Activated CD8-positive, alpha-beta T cell treated with anti-CD3 and anti-CD28 coated beads, Interleukin-2, amount 10 ng/mL, durations not matched to agents 7 days and 5 days (primary cell): ENCODE measurements around the gene ENPP6. TPM values are rescaled to one million over a fixed set of nuclear protein-coding genes. Genes with fewer than 3 reads are reported as not detected.
"Not testable (repeated sequence)": the region's sequence is repeated elsewhere in the genome, so short reads cannot be mapped to it uniquely, and the experiment has no call there.

Experiments
- ATAC-seq: fragments of 150-1000 bp; cut with Tn5 transposase; one replicate; pipeline ENCODE4 v1.10.0; 2021; ENCODE audit warnings: moderate library complexity
- CTCF ChIA-PET: fragments of 350-600 bp; sonication (Branson Sonifier 250); formaldehyde crosslinking; loops from one replicate; lab custom pipeline; 2021; ENCODE audit warnings: antibody characterized with exemption; lab: Charles Lee
- POLR2A ChIA-PET: fragments of 350-600 bp; sonication (Branson Sonifier 250); formaldehyde crosslinking; loops from one replicate; lab custom pipeline; 2021; ENCODE audit warnings: antibody characterized with exemption; lab: Charles Lee
- DNase-seq: peaks from one replicate; pipeline ENCODE4 v3.0.0-alpha.2; 2020
- H3K27ac Mint-ChIP-seq: one replicate; pipeline ENCODE4 v1.8.0; 2021; ENCODE audit warnings: mild to moderate bottlenecking, mixed read lengths
- H3K27me3 Mint-ChIP-seq: one replicate; pipeline ENCODE4 v1.8.0; 2021; ENCODE audit warnings: low read depth, mixed read lengths
- H3K36me3 Mint-ChIP-seq: one replicate; pipeline ENCODE4 v1.8.0; 2021; ENCODE audit warnings: low read depth, mixed read lengths
- H3K4me1 Mint-ChIP-seq: one replicate; pipeline ENCODE4 v1.8.0; 2021; ENCODE audit warnings: low read depth, mixed read lengths
- H3K4me3 Mint-ChIP-seq: one replicate; pipeline ENCODE4 v1.8.0; 2021; ENCODE audit warnings: mild to moderate bottlenecking, mixed read lengths
- H3K9me3 Mint-ChIP-seq: one replicate; pipeline ENCODE4 v1.8.0; 2022; ENCODE audit warnings: mixed read lengths; ENCODE audit not compliant: insufficient read depth
- total RNA-seq, 2 experiments: library from RNA; stranded (reverse); gene quantifications; one replicate each; pipeline ENCODE4 v1.2.3, GENCODE V29; 2021

Gene ENPP6
- total RNA-seq, 2 experiments from 2014 or later, result 0.18 to 0.87 TPM

DNA sequence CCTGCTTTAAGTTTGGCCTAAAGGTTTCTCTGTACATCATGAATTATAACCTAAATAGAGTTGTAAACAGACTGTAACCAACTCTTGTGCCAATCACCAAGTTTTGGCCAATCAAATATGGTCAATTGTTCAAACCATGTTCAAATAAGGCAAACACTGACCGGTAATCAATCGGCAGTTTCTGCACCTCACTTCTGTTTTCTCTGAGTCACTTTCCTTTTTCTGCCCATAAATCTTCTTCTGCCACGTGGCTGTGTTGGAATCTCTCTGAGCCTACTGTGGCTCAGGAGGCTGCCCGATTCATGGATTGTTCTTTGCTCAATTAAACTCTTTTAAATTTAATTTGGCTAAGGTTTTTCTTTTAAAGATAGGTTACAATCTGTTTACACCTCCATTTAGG is 16.5 kb upstream of the ENPP6 start:
- Mint-ChIP-seq H3K27ac (no peak overlapping the region), H3K36me3 (peaks cover 10% of the 10 kb centered on the region), H3K4me3 (no peak overlapping the region), H3K4me1 (peaks cover 83% of the 10 kb centered on the region), H3K9me3 (no peaks in the 10 kb centered on the region), H3K27me3 (no peaks in the 10 kb centered on the region)
- DNase-seq (no peak), ATAC-seq (no peak)
- CTCF ChIA-PET, result interaction anchor here (1.0 to 1.9 kb wide), 2 partner anchors 9 kb away, joined by 3 to 4 read pairs; no protein-coding TSS in a partner anchor
- POLR2A ChIA-PET, result no interaction called here

DNA sequence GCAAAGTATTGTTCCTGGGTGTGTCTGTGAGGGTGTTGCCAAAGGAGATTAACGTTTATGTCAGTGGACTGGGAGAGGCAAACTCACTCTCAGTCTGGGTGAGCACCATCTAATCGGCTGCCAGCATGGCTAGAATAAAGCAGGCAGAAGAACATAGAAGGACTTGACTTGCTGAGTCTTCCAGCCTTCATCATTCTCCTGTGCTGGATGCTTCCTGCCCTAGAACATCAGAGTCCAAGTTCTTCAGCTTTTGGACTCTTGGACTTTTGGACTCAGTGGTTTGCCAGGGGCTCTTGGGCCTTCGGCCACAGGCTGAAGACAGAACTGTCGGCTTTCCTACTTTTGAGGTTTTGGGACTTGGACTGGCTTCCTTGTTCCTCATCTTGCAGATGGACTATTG is 15.3 kb upstream of the ENPP6 start:
- Mint-ChIP-seq H3K4me1 (peaks cover 85% of the 10 kb centered on the region), H3K36me3 (peaks cover 8% of the 10 kb centered on the region), H3K27me3 (no peaks in the 10 kb centered on the region), H3K4me3 (no peak overlapping the region), H3K9me3 (no peaks in the 10 kb centered on the region), H3K27ac (no peak overlapping the region)
- ATAC-seq, result no peak
- ChIA-PET POLR2A (no interaction called here), CTCF (no interaction called here)
- DNase-seq, result no peak

DNA sequence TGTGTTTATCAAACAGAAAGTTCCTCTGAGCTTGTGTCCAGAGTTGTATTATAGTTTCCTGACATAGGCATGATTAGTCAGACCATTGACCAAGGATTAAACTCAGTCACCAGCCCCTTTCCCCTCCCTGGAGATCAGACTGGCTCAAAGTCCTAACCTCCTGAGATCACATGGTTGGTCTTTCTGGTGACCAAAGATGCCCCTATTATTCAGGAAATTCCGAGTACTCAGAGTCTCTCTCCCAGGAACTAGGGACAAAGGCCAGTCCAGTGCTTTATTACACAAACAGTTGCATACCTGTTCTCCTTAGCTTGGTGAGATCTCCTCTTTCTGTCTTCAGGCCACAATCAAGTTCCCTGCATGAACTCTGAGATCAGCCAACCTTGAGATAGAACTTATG is 14.5 kb upstream of the ENPP6 start:
- no peak overlapping the region for H3K4me3 Mint-ChIP-seq

DNA sequence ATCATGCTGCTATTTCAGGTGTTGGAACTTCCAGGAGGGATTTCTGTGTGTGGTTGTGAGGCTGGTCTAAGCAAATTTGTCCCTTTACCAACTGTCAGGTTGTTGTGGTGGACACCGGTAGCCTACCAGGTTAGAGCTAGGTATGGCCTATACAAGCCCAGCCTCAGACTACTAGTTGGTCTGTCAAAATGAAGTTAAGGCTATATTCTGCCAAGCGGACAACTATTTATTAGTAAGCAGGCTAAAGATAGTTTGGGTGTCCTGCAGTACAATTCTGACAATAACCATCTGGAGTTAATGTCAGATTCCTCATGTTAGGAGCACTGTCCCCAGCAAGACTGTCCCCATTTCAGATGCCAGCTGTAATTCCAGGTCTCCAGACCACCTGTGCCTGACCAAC is 13.9 kb upstream of the ENPP6 start:
- DNase-seq, result no peak
- POLR2A ChIA-PET, result interaction anchor here (0.5 to 0.8 kb wide), 2 partner anchors 90 to 243 kb away, joined by 3 to 6 read pairs; partner anchors contain the start of gene IRF2
- peaks cover 11% of the 10 kb centered on the region for H3K36me3 Mint-ChIP-seq
- no peak overlapping the region for H3K4me3 Mint-ChIP-seq
- peaks cover 82% of the 10 kb centered on the region for H3K4me1 Mint-ChIP-seq
- H3K9me3 Mint-ChIP-seq, result peaks cover 6% of the 10 kb centered on the region
- CTCF ChIA-PET, result interaction anchor here (1.2 kb wide), 1 partner anchor 16 kb away, joined by 3 read pairs; no protein-coding TSS in a partner anchor
- H3K27me3 Mint-ChIP-seq, result no peaks in the 10 kb centered on the region
- H3K27ac Mint-ChIP-seq, result no peak overlapping the region
- no peak for ATAC-seq

More for the DNA sequence above, 14.5 kb upstream of the ENPP6 start:
- Mint-ChIP-seq H3K4me1 (peaks cover 85% of the 10 kb centered on the region), H3K27ac (no peak overlapping the region), H3K27me3 (no peaks in the 10 kb centered on the region), H3K9me3 (no peaks in the 10 kb centered on the region), H3K36me3 (peaks cover 9% of the 10 kb centered on the region)
- ChIA-PET CTCF (interaction anchor here (1.2 kb wide), 1 partner anchor 16 kb away, joined by 3 read pairs; no protein-coding TSS in a partner anchor), POLR2A (interaction anchor here (0.5 kb wide), 1 partner anchor 89 kb away, joined by 6 read pairs; no protein-coding TSS in a partner anchor)
- ATAC-seq (no peak), DNase-seq (no peak)

DNA sequence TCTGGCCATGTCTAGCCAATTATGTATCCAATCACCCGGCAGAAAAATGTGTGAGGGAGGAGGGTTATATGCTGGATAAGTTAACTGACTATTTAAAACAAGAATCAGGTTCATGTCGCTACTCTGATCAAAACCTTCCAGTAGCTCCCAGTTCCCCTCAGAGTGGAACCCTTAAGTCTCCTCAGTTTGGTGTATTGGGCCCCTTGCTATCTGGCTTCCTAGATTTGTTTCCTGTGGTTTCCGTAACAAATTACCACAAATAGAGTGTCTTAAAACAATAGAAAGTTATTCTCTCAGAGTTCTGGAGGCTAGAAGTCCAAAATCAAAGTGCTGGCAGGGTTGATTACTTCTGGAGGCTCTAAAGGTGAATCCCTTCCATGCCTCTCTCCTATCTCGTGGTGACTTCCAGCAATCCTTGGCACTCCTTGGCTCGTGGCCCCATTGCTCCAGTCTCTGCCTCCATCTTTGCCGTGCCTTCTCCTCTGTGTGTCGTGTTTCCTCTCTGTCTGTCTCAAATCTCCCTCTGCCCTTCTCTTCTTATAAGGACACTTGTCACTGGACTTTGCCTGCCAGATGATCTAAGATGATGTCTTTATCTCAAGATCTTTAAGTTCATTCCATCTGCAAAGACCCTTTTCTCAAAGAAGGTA is 10.5 kb upstream of the ENPP6 start:
- POLR2A ChIA-PET, result no interaction called here
- peaks cover 16% of the 10 kb centered on the region for H3K36me3 Mint-ChIP-seq
- H3K27ac Mint-ChIP-seq, result peak overlapping the region; percentile 2
- DNase-seq (no peak), ATAC-seq (no peak)
- CTCF ChIA-PET, result no interaction called here
- peaks cover 10% of the 10 kb centered on the region for H3K9me3 Mint-ChIP-seq
- H3K4me3 Mint-ChIP-seq, result no peak overlapping the region
- peaks cover 2% of the 10 kb centered on the region for H3K27me3 Mint-ChIP-seq
- peaks cover 61% of the 10 kb centered on the region for H3K4me1 Mint-ChIP-seq

DNA sequence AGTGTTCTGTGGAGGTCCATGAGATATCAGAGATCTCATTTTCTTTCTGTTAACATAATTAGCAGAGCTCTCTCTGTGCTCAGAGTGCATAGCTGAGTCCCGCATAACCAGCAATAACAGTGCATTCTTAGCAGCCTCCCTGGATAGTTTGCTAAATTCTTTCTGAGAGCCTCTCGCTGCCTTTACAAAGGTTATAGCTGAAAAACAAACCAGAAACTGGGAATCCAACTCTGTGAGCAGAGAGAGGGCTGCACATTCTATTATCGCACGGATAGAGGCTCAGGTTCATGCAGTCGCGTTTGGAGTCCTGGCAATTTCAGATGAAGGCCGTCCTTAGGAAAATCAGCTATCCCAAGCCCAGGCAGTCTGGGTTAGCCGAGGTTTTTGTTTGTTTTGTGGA is 1.2 kb downstream of the ENPP6 start:
- Mint-ChIP-seq H3K4me1 (no peaks in the 10 kb centered on the region), H3K4me3 (no peak overlapping the region), H3K27ac (no peak overlapping the region), H3K9me3 (no peaks in the 10 kb centered on the region), H3K27me3 (peaks cover 10% of the 10 kb centered on the region), H3K36me3 (peaks cover 2% of the 10 kb centered on the region)
- ChIA-PET CTCF (no interaction called here), POLR2A (no interaction called here)
- DNase-seq (no peak), ATAC-seq (no peak)

DNA sequence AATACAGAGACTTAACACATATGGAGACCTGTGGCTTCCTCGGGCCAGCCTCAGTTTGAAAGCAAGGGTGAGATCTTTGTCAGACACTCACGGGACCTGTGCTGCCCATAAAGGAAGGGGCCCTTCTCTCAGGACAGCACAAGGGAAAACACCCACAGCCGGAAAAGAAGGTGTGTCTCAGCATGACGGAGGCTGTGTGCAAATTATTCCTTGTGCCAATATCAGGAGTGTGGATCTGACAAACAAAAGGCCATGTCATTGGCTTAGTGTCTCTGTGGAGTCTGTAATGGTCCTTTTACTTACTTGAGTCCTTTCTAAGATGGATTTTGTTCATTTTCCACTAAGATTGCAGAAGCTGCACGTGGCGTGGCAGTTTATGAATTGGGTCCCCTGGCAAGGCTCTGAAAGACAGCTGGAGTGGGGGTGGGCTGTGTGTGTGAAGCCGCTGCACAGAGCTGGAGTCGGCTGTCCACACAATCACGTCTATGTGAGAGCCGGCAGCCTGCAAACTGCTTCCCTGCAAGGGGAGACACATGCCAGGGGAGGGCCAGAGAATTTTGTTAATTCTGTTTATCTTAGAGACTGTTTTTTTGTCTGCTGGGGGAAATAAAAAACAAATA is 1.9 kb downstream of the ENPP6 start:
- CTCF ChIA-PET, result interaction anchor here (1.3 kb wide), 1 partner anchor 9 kb away, joined by 3 read pairs; no protein-coding TSS in a partner anchor

DNA sequence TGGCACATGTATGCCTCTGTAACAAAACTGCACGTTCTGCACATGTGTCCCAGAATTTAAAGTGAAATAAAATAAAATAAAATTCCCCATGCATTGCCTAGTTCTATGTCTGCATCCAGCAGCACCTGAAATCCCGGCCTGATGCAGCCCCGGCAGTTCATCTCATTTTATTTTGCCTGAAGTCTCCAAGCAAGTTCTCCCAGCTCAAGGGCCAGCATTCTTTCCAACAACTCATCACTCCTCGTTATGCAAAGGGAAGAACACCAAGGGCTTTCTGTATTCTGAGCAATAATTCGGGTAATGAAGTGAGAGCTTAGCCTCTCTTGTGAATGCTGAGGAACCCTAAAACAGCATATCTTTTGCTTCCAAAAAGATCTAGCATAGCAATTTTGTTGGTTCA is 2.7 kb downstream of the ENPP6 start:
- Mint-ChIP-seq H3K4me3 (no peak overlapping the region), H3K4me1 (no peaks in the 10 kb centered on the region), H3K27ac (no peak overlapping the region), H3K9me3 (no peaks in the 10 kb centered on the region), H3K36me3 (peaks cover 2% of the 10 kb centered on the region), H3K27me3 (peaks cover 11% of the 10 kb centered on the region)
- ChIA-PET CTCF (interaction anchor here (1.3 kb wide), 1 partner anchor 10 kb away, joined by 3 read pairs; no protein-coding TSS in a partner anchor), POLR2A (no interaction called here)
- DNase-seq (no peak), ATAC-seq (no peak)

More for the DNA sequence above, 1.9 kb downstream of the ENPP6 start:
- DNase-seq (no peak), ATAC-seq (no peak)
- peaks cover 2% of the 10 kb centered on the region for H3K36me3 Mint-ChIP-seq
- no peak overlapping the region for H3K4me3 Mint-ChIP-seq
- POLR2A ChIA-PET, result no interaction called here
- H3K27me3 Mint-ChIP-seq, result peaks cover 10% of the 10 kb centered on the region
- no peak overlapping the region for H3K27ac Mint-ChIP-seq
- no peaks in the 10 kb centered on the region for H3K9me3 Mint-ChIP-seq
- no peaks in the 10 kb centered on the region for H3K4me1 Mint-ChIP-seq

DNA sequence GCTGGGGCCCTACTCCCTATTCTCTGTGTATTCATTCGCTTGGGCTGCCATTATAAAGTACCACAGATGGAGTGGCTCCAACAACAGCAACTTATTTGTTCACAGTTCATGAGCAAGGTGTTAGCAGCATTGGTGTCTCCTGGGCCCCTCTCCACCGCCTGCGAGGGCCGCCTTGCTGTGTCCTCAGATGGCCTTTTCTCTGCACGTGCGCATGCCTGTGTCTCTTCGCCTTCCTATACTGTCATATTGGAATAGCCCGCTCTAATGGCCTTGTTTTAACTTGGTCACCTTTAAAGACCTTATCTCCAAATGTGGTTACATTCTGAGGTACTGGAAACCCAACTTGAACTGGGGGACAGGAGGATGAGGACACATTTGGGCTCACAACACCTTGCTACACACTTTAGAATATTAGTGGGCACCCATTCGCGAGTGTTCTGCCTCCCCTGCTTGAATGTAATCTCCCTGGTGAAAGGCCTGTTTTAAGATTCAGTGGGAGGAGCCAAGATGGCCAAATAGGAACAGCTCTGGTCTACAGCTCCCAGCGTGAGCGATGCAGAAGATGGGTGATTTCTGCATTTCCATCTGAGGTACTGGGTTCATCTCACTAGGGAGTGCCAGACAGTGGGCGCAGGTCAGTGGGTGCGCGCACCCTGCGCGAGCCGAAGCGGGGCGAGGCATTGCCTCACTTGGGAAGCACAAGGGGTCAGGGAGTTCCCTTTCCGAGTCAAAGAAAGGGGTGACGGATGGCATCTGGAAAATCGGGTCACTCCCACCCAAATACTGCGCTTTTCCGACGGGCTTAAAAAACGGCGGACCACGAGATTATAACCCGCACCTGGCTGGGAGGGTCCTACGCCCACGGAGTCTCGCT is 9.7 kb downstream of the ENPP6 start:
- H3K36me3 Mint-ChIP-seq, POLR2A ChIA-PET, ATAC-seq, DNase-seq, CTCF ChIA-PET, H3K4me3 Mint-ChIP-seq, H3K27ac Mint-ChIP-seq, H3K9me3 Mint-ChIP-seq, H3K4me1 Mint-ChIP-seq: not testable (repeated sequence)
- peaks cover 12% of the 10 kb centered on the region for H3K27me3 Mint-ChIP-seq

DNA sequence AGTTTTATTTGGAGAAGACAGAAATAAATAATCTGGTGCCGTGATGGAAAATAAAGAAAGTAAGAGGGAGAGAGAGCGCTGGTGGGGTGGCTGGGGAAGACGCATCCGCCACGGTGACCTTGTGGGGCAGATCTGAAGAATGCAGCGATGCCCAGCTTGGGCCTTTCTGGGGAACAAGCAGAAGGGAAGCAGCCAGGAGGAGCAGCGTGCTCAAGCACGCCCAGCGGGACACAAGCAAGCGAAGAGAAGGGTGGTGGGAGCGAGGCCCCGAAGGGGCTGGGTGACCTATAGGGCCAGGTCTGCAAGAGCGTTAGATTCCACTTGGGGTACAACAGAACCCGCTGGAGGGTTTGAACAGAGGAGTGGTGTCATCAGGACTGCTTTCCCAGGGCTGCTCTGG is 12.4 kb downstream of the ENPP6 start:
- no peaks in the 10 kb centered on the region for H3K4me1 Mint-ChIP-seq
- ATAC-seq (no peak), DNase-seq (no peak)
- no peak overlapping the region for H3K4me3 Mint-ChIP-seq
- POLR2A ChIA-PET, result no interaction called here
- no peaks in the 10 kb centered on the region for H3K36me3 Mint-ChIP-seq
- CTCF ChIA-PET, result no interaction called here
- H3K9me3 Mint-ChIP-seq, result no peaks in the 10 kb centered on the region
- no peak overlapping the region for H3K27ac Mint-ChIP-seq
- peaks cover 20% of the 10 kb centered on the region for H3K27me3 Mint-ChIP-seq

DNA sequence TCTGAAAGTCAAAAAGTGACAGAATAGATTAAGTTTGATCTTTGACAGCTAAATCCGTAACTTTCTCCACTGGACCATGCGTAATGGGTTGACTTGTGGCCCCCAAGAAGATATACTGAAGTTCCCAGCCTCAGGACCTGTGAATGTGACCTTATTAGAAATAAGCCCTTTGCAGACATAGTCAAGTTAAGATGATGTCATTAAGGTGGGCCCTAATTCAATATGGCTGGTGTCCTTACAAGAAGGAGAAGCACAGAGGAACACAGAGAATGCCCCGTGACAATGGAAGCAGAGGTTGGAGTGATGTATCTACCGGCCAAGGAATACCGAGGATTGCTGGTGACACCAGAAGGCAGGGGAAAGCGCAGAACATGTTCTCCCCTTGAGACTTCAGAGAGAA is 14.4 kb downstream of the ENPP6 start:
- ATAC-seq, result no peak

More for the DNA sequence above, 14.4 kb downstream of the ENPP6 start:
- ChIA-PET CTCF (no interaction called here), POLR2A (no interaction called here)
- H3K4me3 Mint-ChIP-seq, result no peak overlapping the region
- no peak overlapping the region for H3K27ac Mint-ChIP-seq
- DNase-seq, result no peak
- peaks cover 18% of the 10 kb centered on the region for H3K27me3 Mint-ChIP-seq
- no peaks in the 10 kb centered on the region for H3K9me3 Mint-ChIP-seq
- no peaks in the 10 kb centered on the region for H3K4me1 Mint-ChIP-seq
- no peaks in the 10 kb centered on the region for H3K36me3 Mint-ChIP-seq
